H1 (cell line): ENCODE measurements around the gene CORO2B. TPM values are rescaled to one million over a fixed set of nuclear protein-coding genes. Genes with fewer than 3 reads are reported as not detected.
A peak's percentile ranks its signal among the peaks of the same experiment; 100 is the strongest.

Experiments used
- CTCF ChIA-PET: fragments of 300-600 bp; sonication (Branson Sonifier 250); formaldehyde crosslinking; loops from one replicate; lab custom pipeline; 2021; ENCODE audit not compliant: partially characterized antibody; lab: Charles Lee
- POLR2A ChIA-PET: fragments of 300-600 bp; sonication (Branson Sonifier 250); formaldehyde crosslinking; loops from one replicate; lab custom pipeline; 2021; ENCODE audit warnings: inconsistent platforms; ENCODE audit not compliant: partially characterized antibody; lab: Charles Lee
- DNase-seq, 2 experiments: peaks; one replicate each; pipeline versions ENCODE4 v3.0.0 to v3.0.0-alpha.2; 2010 to 2022; ENCODE audit warnings: low spot score in 2 of 2, low read depth in 1 of 2, mixed read lengths in 1 of 2
- FAIRE-seq: peaks from 2 replicates; lab custom pipeline; 2011; peaks lifted over from hg19 to GRCh38; lab: Jason Lieb, UNC
- H2AFZ ChIP-seq: 2 replicates; pipeline ENCODE4 v1.8.1; 2012; ENCODE audit warnings: low read length, inconsistent platforms
- H2AK5ac ChIP-seq: 2 replicates; pipeline ENCODE4 v1.6.1; 2013; ENCODE audit warnings: low read depth, low read length
- H2BK120ac ChIP-seq: replicated peaks from 2 replicates; pipeline ENCODE3; 2013; ENCODE audit warnings: low read depth, low read length, inconsistent platforms
- H2BK12ac ChIP-seq: 2 replicates; pipeline ENCODE4 v1.6.1; 2013; ENCODE audit warnings: low read depth, low read length
- H2BK15ac ChIP-seq: 2 replicates; pipeline ENCODE4 v1.6.1; 2013; ENCODE audit warnings: low read length
- H2BK20ac ChIP-seq: 2 replicates; pipeline ENCODE4 v1.6.1; 2013; ENCODE audit warnings: low read length
- H2BK5ac ChIP-seq: 2 replicates; pipeline ENCODE4 v1.6.1; 2013; ENCODE audit warnings: low read depth, low read length
- H3K14ac ChIP-seq: 2 replicates; pipeline ENCODE4 v1.6.1; 2013; ENCODE audit warnings: inconsistent platforms; ENCODE audit not compliant: insufficient read length
- H3K18ac ChIP-seq: 2 replicates; pipeline ENCODE4 v1.6.1; 2013; ENCODE audit warnings: low read length; ENCODE audit errors: extremely low read depth
- H3K23ac ChIP-seq: 2 replicates; pipeline ENCODE4 v1.6.1; 2013; ENCODE audit warnings: inconsistent platforms; ENCODE audit not compliant: insufficient read length
- H3K23me2 ChIP-seq: 2 replicates; pipeline ENCODE4 v1.6.1; 2013; ENCODE audit warnings: low read depth, low read length
- H3K27ac ChIP-seq: 2 replicates; pipeline ENCODE4 v1.6.1; 2011; ENCODE audit warnings: low read depth, low read length, inconsistent platforms
- H3K27me3 ChIP-seq, 4 experiments: replicated peaks in 1 of 4; 1 replicate in 1 of 4; 2 replicates in 3 of 4; pipeline versions ENCODE4 v1.6.1 to v1.8.1; 2011 to 2013; ENCODE audit warnings: low read length in 3 of 4, mild to moderate bottlenecking in 3 of 4, inconsistent platforms in 2 of 4, mixed read lengths in 2 of 4, moderate library complexity in 1 of 4; ENCODE audit not compliant: control insufficient read depth in 3 of 4, insufficient read depth in 3 of 4; ENCODE audit errors: extremely low read depth in 1 of 4
- H3K36me3 ChIP-seq, 4 experiments: 2 replicates each; pipeline versions ENCODE4 v1.6.1 to v1.8.1; 2011 to 2013; ENCODE audit warnings: mild to moderate bottlenecking in 4 of 4, low read length in 3 of 4, moderate library complexity in 2 of 4, control low read depth in 1 of 4, inconsistent platforms in 1 of 4; ENCODE audit not compliant: insufficient read depth in 4 of 4, control insufficient read depth in 2 of 4
- H3K4ac ChIP-seq: replicated peaks from 2 replicates; pipeline ENCODE3; 2013; ENCODE audit warnings: low read length, low read depth, mixed read lengths, inconsistent platforms; ENCODE audit not compliant: insufficient read length
- H3K4me1 ChIP-seq, 4 experiments: replicated peaks in 1 of 4; 1 replicate in 1 of 4; 2 replicates in 3 of 4; pipeline versions ENCODE4 v1.6.1 to v1.8.1; 2011 to 2013; ENCODE audit warnings: low read length in 3 of 4, inconsistent platforms in 2 of 4, mixed read lengths in 1 of 4; ENCODE audit not compliant: insufficient read depth in 4 of 4, control insufficient read depth in 3 of 4
- H3K4me2 ChIP-seq, 2 experiments: 2 replicates each; pipeline versions ENCODE4 v1.6.1 to v1.8.1; 2011 to 2013; ENCODE audit warnings: low read depth in 2 of 2, low read length in 2 of 2, control low read depth in 1 of 2, inconsistent platforms in 1 of 2, mild to moderate bottlenecking in 1 of 2; ENCODE audit not compliant: insufficient read depth in 1 of 2
- H3K4me3 ChIP-seq, 4 experiments: fragments of 200-600, 300-600 bp in 1 of 4; sonication (generic), shearing (Covaris generic), sonication (Bioruptor Twin) in 1 of 4; 2 replicates each; pipeline versions ENCODE4 v1.5.1 to v1.8.1; 2011 to 2016; ENCODE audit warnings: low read length in 4 of 4, low read depth in 3 of 4, control low read depth in 2 of 4, inconsistent platforms in 2 of 4, mild to moderate bottlenecking in 2 of 4, mixed read lengths in 1 of 4, moderate library complexity in 1 of 4; ENCODE audit not compliant: insufficient read depth in 2 of 4; ENCODE audit errors: extremely low read depth in 1 of 4
- H3K56ac ChIP-seq: replicated peaks from 2 replicates; pipeline ENCODE3; 2013; ENCODE audit warnings: low read depth, mild to moderate bottlenecking, mixed read lengths, low read length, inconsistent platforms; ENCODE audit not compliant: insufficient read length
- H3K79me1 ChIP-seq: 2 replicates; pipeline ENCODE4 v1.6.1; 2013; ENCODE audit warnings: low read depth, low read length, control low read depth
- H3K79me2 ChIP-seq, 2 experiments: 2 replicates each; pipeline versions ENCODE4 v1.6.1 to v1.8.1; 2012 to 2013; ENCODE audit warnings: low read length in 2 of 2, mild to moderate bottlenecking in 2 of 2, inconsistent platforms in 1 of 2; ENCODE audit not compliant: insufficient read depth in 2 of 2, control insufficient read depth in 1 of 2
- H3K9ac ChIP-seq, 4 experiments: replicated peaks in 1 of 4; 1 replicate in 1 of 4; 2 replicates in 3 of 4; pipeline versions ENCODE4 v1.6.1 to v1.8.1; 2011 to 2013; ENCODE audit warnings: low read depth in 3 of 4, low read length in 3 of 4, control low read depth in 2 of 4, mild to moderate bottlenecking in 2 of 4, moderate library complexity in 2 of 4, inconsistent platforms in 1 of 4; ENCODE audit errors: extremely low read depth in 1 of 4
- H3K9me3 ChIP-seq, 2 experiments: 2 replicates each; pipeline versions ENCODE4 v1.6.1 to v1.8.1; 2012 to 2013; ENCODE audit warnings: mild to moderate bottlenecking in 2 of 2, moderate library complexity in 2 of 2, control low read depth in 1 of 2, inconsistent platforms in 1 of 2, low read depth in 1 of 2, low read length in 1 of 2, mixed read lengths in 1 of 2; ENCODE audit not compliant: insufficient read depth in 2 of 2
- H4K20me1 ChIP-seq, 2 experiments: replicated peaks in 1 of 2; 2 replicates each; pipeline versions ENCODE3 to v1.8.1; 2011 to 2013; ENCODE audit warnings: inconsistent platforms in 2 of 2, low read length in 2 of 2, mild to moderate bottlenecking in 1 of 2; ENCODE audit not compliant: insufficient read depth in 2 of 2, control insufficient read depth in 1 of 2
- H4K5ac ChIP-seq: 2 replicates; pipeline ENCODE4 v1.6.1; 2013; ENCODE audit warnings: low read length, low read depth, mixed read lengths, inconsistent platforms; ENCODE audit not compliant: insufficient read length
- H4K8ac ChIP-seq: 2 replicates; pipeline ENCODE4 v1.8.0; 2013; ENCODE audit warnings: mild to moderate bottlenecking, moderate library complexity, low read length, inconsistent platforms; ENCODE audit not compliant: insufficient read depth; ENCODE audit errors: extremely low read depth
- H4K91ac ChIP-seq: replicated peaks from 2 replicates; pipeline ENCODE3; 2013; ENCODE audit warnings: low read length, mixed read lengths, inconsistent platforms; ENCODE audit not compliant: insufficient read length
- CHD1 ChIP-seq: IDR thresholded peaks from 2 replicates; pipeline ENCODE4 v1.6.1; 2012; ENCODE audit warnings: low read depth, low read length, improper control_type of control experiment
- CTCF ChIP-seq, 3 experiments: IDR thresholded peaks; 1 replicate in 2 of 3; 2 replicates in 1 of 3; pipeline versions ENCODE4 v1.5.1 to v1.6.1; 2011; ENCODE audit warnings: low read length in 3 of 3, mild to moderate bottlenecking in 3 of 3, inconsistent platforms in 2 of 3, low read depth in 1 of 3, moderate library complexity in 1 of 3; ENCODE audit not compliant: insufficient read depth in 1 of 3; ENCODE audit errors: control extremely low read depth in 1 of 3
- HDAC2 ChIP-seq, 2 experiments: fragments of 300-600 bp in 1 of 2; sonication (generic) in 1 of 2; IDR thresholded peaks; 2 replicates each; pipeline ENCODE4 v1.6.1; 2011 to 2012; ENCODE audit warnings: low read depth in 2 of 2, low read length in 2 of 2, mild to moderate bottlenecking in 2 of 2, moderate library complexity in 2 of 2, borderline replicate concordance in 1 of 2, inconsistent platforms in 1 of 2
- HDAC6 ChIP-seq: IDR thresholded peaks from one replicate; pipeline ENCODE4 v1.7.1; 2012; ENCODE audit warnings: low read depth, mild to moderate bottlenecking, inconsistent platforms, low read length, moderate library complexity
- RAD21 ChIP-seq, 2 experiments: IDR thresholded peaks in 1 of 2; conservative IDR thresholded peaks in 1 of 2; 2 replicates each; pipeline ENCODE4 v1.6.1; 2011; ENCODE audit warnings: low read depth in 2 of 2, low read length in 2 of 2, improper control_type of control experiment in 1 of 2, inconsistent platforms in 1 of 2, mild to moderate bottlenecking in 1 of 2, moderate library complexity in 1 of 2
- RBBP5 ChIP-seq: IDR thresholded peaks from 2 replicates; pipeline ENCODE4 v1.7.1; 2012; ENCODE audit warnings: low read depth, mild to moderate bottlenecking, inconsistent platforms, low read length, moderate library complexity, borderline replicate concordance
- SRF ChIP-seq: IDR thresholded peaks from 2 replicates; pipeline ENCODE4 v1.6.1; 2011; ENCODE audit warnings: mild to moderate bottlenecking, low read depth, low read length, moderate library complexity
- WGBS, 2 experiments: shearing (Covaris generic) in 1 of 2; methylation state at CpG; one replicate each; pipeline versions ENCODE4 v1.1.6 to v1.1.7; 2013 to 2015; ENCODE audit warnings: low lambda C conversion rate in 2 of 2, mixed read lengths in 2 of 2, inconsistent platforms in 1 of 2, low coverage in 1 of 2, missing lambda C conversion rate in 1 of 2; ENCODE audit not compliant: insufficient replicate concordance in 2 of 2, insufficient coverage in 1 of 2, insufficient read length in 1 of 2; ENCODE audit errors: extremely low coverage in 1 of 2, missing lambda C conversion rate in 1 of 2; 5-methylcytosine and 5-hydroxymethylcytosine counted together
- polyA plus RNA-seq, 7 experiments: library from polyadenylated mRNA; depleted of rRNA in 3 of 7; stranded (reverse) in 5 of 7; unstranded in 2 of 7; fragments of >200 nt in 5 of 7; fragments of 200-250 nt in 2 of 7; gene quantifications; 1 replicate in 5 of 7; 2 replicates in 1 of 7; 4 replicates in 1 of 7; pipeline versions ENCODE4 v1.2.1 to v1.2.3, GENCODE V29; 2011 to 2013; ENCODE audit warnings: missing spikeins in 2 of 7, mixed read lengths in 2 of 7
- total RNA-seq: library from RNA; stranded (reverse); fragmentation: NEBNext Ultra II Directional; extraction: Animal tissue kit (Norgen Biotek cat#: 25700); gene quantifications from 2 replicates; pipeline ENCODE4 v1.2.1, GENCODE V29; 2021

CORO2B gene
- total and polyA plus RNA-seq, 2 of the 8 experiments (the other 6 are each of a cell fraction or from before 2014, with no cell fraction given) = 3.4 to 6.7 TPM

GRCh38 chr15:68590721-68591389, 12.1 kb downstream of the CORO2B start:
- Histone ChIP-seq H3K27ac (no peak overlapping the region), H4K20me1 (no peaks in the 10 kb centered on the region), H2AFZ (no peak overlapping the region), H3K18ac (peak overlapping the region; percentile 36; the same call in 1 of the 2 replicates), H3K9ac (no peak overlapping the region), H2BK20ac (0 out of 2 replicates have a peak overlapping the region, but pooled peaks have one; percentile 72), H3K36me3 (no peaks in the 10 kb centered on the region), H3K14ac (no peak overlapping the region), H4K5ac (no peak overlapping the region), H3K4me1 (peaks cover 0 to 12% (median under 1%) of the 10 kb centered on the region in 4 experiments; a peak in 6 of 7 replicates), H3K79me1 (no peaks in the 10 kb centered on the region), H3K23ac (no peak overlapping the region), H3K56ac (no peak overlapping the region), H2AK5ac (peak overlapping the region; percentile 6; the same call in 1 of the 2 replicates), H3K9me3 (no peaks in the 10 kb centered on the region), H3K4ac (no peak overlapping the region), H3K23me2 (no peaks in the 10 kb centered on the region), H2BK15ac (peak overlapping the region; percentile 92; the same call in 1 of the 2 replicates), H2BK5ac (no peak overlapping the region; the same call in 1 of the 2 replicates), H2BK120ac (no peak overlapping the region), H3K4me3 (no peak overlapping the region), H3K27me3 (no peaks in the 10 kb centered on the region), H4K91ac (peak overlapping the region; percentile 72), H3K4me2 (no peak overlapping the region), H4K8ac (no peak overlapping the region), H2BK12ac (no peak overlapping the region; the same call in 1 of the 2 replicates), H3K79me2 (no peaks in the 10 kb centered on the region; a peak in 1 of 4 replicates)
- WGBS, 2 experiments = 91% methylated on average over 9 of the region's 9 CpGs; no CpG with 5 or more reads in 1 of the 2 experiments
- DNase-seq (no peak), FAIRE-seq (no peak)
- ChIA-PET POLR2A (interaction anchor here (2.7 kb wide), 1 partner anchor 11 kb away, joined by 9 read pairs; the partner anchor contains the start of gene CORO2B), CTCF (interaction anchor here (0.6 to 5.4 kb wide), 12 partner anchors 9 to 396 kb away, joined by 3 to 35 read pairs (median 3); no protein-coding TSS in a partner anchor)
- TF ChIP-seq RAD21 (IDR thresholded peaks at IDR 0.05 in 1 of 2, conservative IDR thresholded peaks at IDR 0.05 in 1 of 2; ENCODE audit: low read depth in 2 of 2, low read length in 2 of 2) (no peak), RBBP5 (no peak), CHD1 (no peak), CTCF (IDR thresholded peaks at IDR 0.05; ENCODE audit: control extremely low read depth in 1 of 3, insufficient read depth in 1 of 3, low read depth in 1 of 3, low read length in 3 of 3) (no peak), HDAC2 (IDR thresholded peaks at IDR 0.05; ENCODE audit: borderline replicate concordance in 1 of 2, low read depth in 2 of 2, low read length in 2 of 2) (no peak), HDAC6 (no peak), SRF (no peak)
